Measurements from ENCODE around the gene L1CAM. TPM values are rescaled to one million over a fixed set of nuclear protein-coding genes. Genes with fewer than 3 reads are reported as not detected.

The L1CAM gene
- total and polyA plus RNA-seq, 2 donors (not counting 1 experiment from before 2014, with no cell fraction given), result 9.4 to 19.9 TPM

GRCh38 chrX:153926552-153926857, 40.5 kb upstream of the L1CAM start:
- ATAC-seq (ENCODE audit: low read depth), result peak; percentile 1
- Histone ChIP-seq H3K36me3 (replicated peaks in 1 of 2; ENCODE audit: control extremely low read depth in 1 of 2, control insufficient read depth in 1 of 2, extremely low read depth in 1 of 2, insufficient read depth in 2 of 2, low read length in 1 of 2) (peaks cover 0 to 21% of the 10 kb centered on the region in 2 experiments), H3K4me2 (replicated peaks; ENCODE audit: low read depth, low read length, poor library complexity, severe bottlenecking) (peak overlapping the region; percentile 98), H3K27me3 (replicated peaks in 1 of 4; ENCODE audit: control extremely low read depth in 1 of 4, control insufficient read depth in 3 of 4, insufficient read depth in 4 of 4, low read length in 3 of 4) (no peaks in the 10 kb centered on the region), H3K4me1 (ENCODE audit: control insufficient read depth in 2 of 2, insufficient read depth in 2 of 2, low read length in 2 of 2) (peaks cover 43 to 61% of the 10 kb centered on the region in 2 donors), H3K9ac (ENCODE audit: low read length) (peak overlapping the region; percentile 96), H3K79me2 (ENCODE audit: control insufficient read depth, insufficient read depth, low read length) (peaks cover 31% of the 10 kb centered on the region), H2AFZ (ENCODE audit: insufficient read depth, low read depth, low read length, poor library complexity, severe bottlenecking) (no peak overlapping the region), H3K4me3 (ENCODE audit: control extremely low read depth in 1 of 5, extremely low read depth in 1 of 5, insufficient read depth in 1 of 5, low read depth in 2 of 5, low read length in 4 of 5) (peak overlapping the region; percentile 8 to 88 (median 77)), H3K9me3 (ENCODE audit: control extremely low read depth in 1 of 3, control insufficient read depth in 2 of 3, insufficient read depth in 1 of 3, low read length in 2 of 3) (no peaks in the 10 kb centered on the region), H4K20me1 (ENCODE audit: control insufficient read depth, insufficient read depth, low read length, poor library complexity, severe bottlenecking) (peaks cover 19% of the 10 kb centered on the region), H3K27ac (ENCODE audit: low read length in 2 of 2) (peak overlapping the region; percentile 96 to 98)
- DNase-seq, result no peak
- Mint-ChIP-seq H3K4me3 (peak overlapping the region; percentile 92), H3K4me1 (peaks cover 46% of the 10 kb centered on the region), H3K9me3 (ENCODE audit: insufficient read depth) (no peaks in the 10 kb centered on the region), H3K27me3 (no peaks in the 10 kb centered on the region), H3K27ac (peak overlapping the region; percentile 98)
- intact Hi-C loops (cut with micrococcal nuclease), result loop anchor here (1.0 to 5.0 kb wide), 3 partner anchors 9 to 444 kb away; partner anchors contain the start of genes L1CAM and NAA10
- CTCF ChIA-PET, result interaction anchor here (0.9 to 13.1 kb wide), 4 partner anchors 12 to 45 kb away, joined by 3 to 325 read pairs (median 4); partner anchors contain the start of gene RENBP
- 0% methylated on average over 1 of the region's 4 CpGs for WGBS (ENCODE audit: insufficient coverage)
- POLR2A ChIA-PET, result interaction anchor here (0.8 to 5.2 kb wide), 15 partner anchors 9 to 564 kb away, joined by 3 to 58 read pairs (median 5); partner anchors contain the start of genes HCFC1, IDH3G, L1CAM and RENBP
- TF ChIP-seq EZH2 (IDR thresholded peaks at IDR 0.05; ENCODE audit: borderline replicate concordance, insufficient read depth, low read depth, low read length, poor library complexity, severe bottlenecking), result no peak
- TF ChIP-seq, protein P1, sequence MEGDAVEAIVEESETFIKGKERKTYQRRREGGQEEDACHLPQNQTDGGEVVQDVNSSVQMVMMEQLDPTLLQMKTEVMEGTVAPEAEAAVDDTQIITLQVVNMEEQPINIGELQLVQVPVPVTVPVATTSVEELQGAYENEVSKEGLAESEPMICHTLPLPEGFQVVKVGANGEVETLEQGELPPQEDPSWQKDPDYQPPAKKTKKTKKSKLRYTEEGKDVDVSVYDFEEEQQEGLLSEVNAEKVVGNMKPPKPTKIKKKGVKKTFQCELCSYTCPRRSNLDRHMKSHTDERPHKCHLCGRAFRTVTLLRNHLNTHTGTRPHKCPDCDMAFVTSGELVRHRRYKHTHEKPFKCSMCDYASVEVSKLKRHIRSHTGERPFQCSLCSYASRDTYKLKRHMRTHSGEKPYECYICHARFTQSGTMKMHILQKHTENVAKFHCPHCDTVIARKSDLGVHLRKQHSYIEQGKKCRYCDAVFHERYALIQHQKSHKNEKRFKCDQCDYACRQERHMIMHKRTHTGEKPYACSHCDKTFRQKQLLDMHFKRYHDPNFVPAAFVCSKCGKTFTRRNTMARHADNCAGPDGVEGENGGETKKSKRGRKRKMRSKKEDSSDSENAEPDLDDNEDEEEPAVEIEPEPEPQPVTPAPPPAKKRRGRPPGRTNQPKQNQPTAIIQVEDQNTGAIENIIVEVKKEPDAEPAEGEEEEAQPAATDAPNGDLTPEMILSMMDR (IDR thresholded peaks at IDR 0.05), result no peak
